GM12878 (cell line): ENCODE measurements around the gene CASP10. TPM values are rescaled to one million over a fixed set of nuclear protein-coding genes. Genes with fewer than 3 reads are reported as not detected.

Experiments used
- ATAC-seq: fragments of 200-7000 bp; cut with Tn5 transposase; 3 replicates; pipeline ENCODE4 v1.9.1; 2020; ENCODE audit warnings: mild to moderate bottlenecking, moderate library complexity
- BruUV-seq: library from RNA; stranded (reverse); fragments of 400-500 nt; replicated peaks from 2 replicates; lab custom pipeline; 2021; lab: Mats Ljungman, UMichigan
- CTCF ChIA-PET: fragments of 300-600 bp; sonication (Branson Sonifier 250); formaldehyde crosslinking; extraction: SDS; loops from one replicate; lab custom pipeline; 2021; ENCODE audit warnings: inconsistent platforms; lab: Yijun Ruan, JAX
- POLR2A ChIA-PET: fragments of 350-600 bp; formaldehyde crosslinking; extraction: SDS; loops from one replicate; lab custom pipeline; 2021; ENCODE audit warnings: inconsistent platforms; lab: Charles Lee
- RAD21 ChIA-PET: fragments of 300-600 bp; sonication (Branson Sonifier 250); formaldehyde crosslinking; loops from one replicate; lab custom pipeline; 2023; ENCODE audit warnings: antibody characterized with exemption; ENCODE audit not compliant: unreplicated experiment; lab: Charles Lee
- SMC1A ChIA-PET: fragments of 300-600 bp; sonication (Branson Sonifier 250); formaldehyde crosslinking; loops from one replicate; lab custom pipeline; 2023; ENCODE audit not compliant: unreplicated experiment, uncharacterized antibody; lab: Charles Lee
- DNase-seq: peaks from one replicate; pipeline ENCODE4 v3.0.0-alpha.2; 2011; ENCODE audit warnings: low read depth, low spot score
- FAIRE-seq: peaks from 3 replicates; lab custom pipeline; 2011; peaks lifted over from hg19 to GRCh38; lab: Jason Lieb, UNC
- H2AFZ ChIP-seq: 2 replicates; pipeline ENCODE4 v1.6.0; 2011; ENCODE audit warnings: low read depth, low read length, control low read depth; ENCODE audit not compliant: control insufficient read depth
- H3K27ac ChIP-seq: 2 replicates; pipeline ENCODE4 v1.5.1; 2011; ENCODE audit warnings: control low read depth; ENCODE audit not compliant: control insufficient read depth, insufficient read depth
- H3K27me3 ChIP-seq, 2 experiments: replicated peaks in 1 of 2; 2 replicates each; pipeline versions ENCODE4 v1.6.0 to v1.6.1; 2011; ENCODE audit warnings: low read length in 1 of 2; ENCODE audit not compliant: control insufficient read depth in 2 of 2, insufficient read depth in 2 of 2
- H3K36me3 ChIP-seq, 2 experiments: 2 replicates each; pipeline ENCODE4 v1.5.1; 2011; ENCODE audit warnings: low read length in 1 of 2; ENCODE audit not compliant: control insufficient read depth in 2 of 2, insufficient read depth in 2 of 2
- H3K4me1 ChIP-seq: 2 replicates; pipeline ENCODE4 v1.6.1; 2011; ENCODE audit warnings: mild to moderate bottlenecking, low read length, moderate library complexity, mixed read lengths; ENCODE audit not compliant: control insufficient read depth, insufficient read depth
- H3K4me2 ChIP-seq: 2 replicates; pipeline ENCODE4 v1.6.0; 2011; ENCODE audit warnings: control low read depth; ENCODE audit not compliant: control insufficient read depth, insufficient read depth
- H3K4me3 ChIP-seq: fragments of 200-600 bp; sonication (generic); 2 replicates; pipeline ENCODE4 v1.5.1; 2016
- H3K79me2 ChIP-seq: 2 replicates; pipeline ENCODE4 v1.6.0; 2011; ENCODE audit warnings: low read length; ENCODE audit not compliant: control insufficient read depth, insufficient read depth
- H3K9ac ChIP-seq: 2 replicates; pipeline ENCODE4 v1.8.0; 2011; ENCODE audit warnings: low read length, control low read depth, mixed read lengths; ENCODE audit not compliant: control insufficient read depth, insufficient read depth
- H3K9me3 ChIP-seq: replicated peaks from 3 replicates; pipeline ENCODE4 v1.5.1; 2011; ENCODE audit warnings: mild to moderate bottlenecking, low read length; ENCODE audit not compliant: control insufficient read depth, insufficient read depth
- H4K20me1 ChIP-seq: 2 replicates; pipeline ENCODE4 v1.6.0; 2011; ENCODE audit not compliant: control insufficient read depth, insufficient read depth
- CHD2 ChIP-seq: IDR thresholded peaks from 2 replicates; pipeline ENCODE4 v1.6.1; 2011; ENCODE audit warnings: low read depth, low read length, improper control_type of control experiment, borderline replicate concordance
- CREB1 ChIP-seq: IDR thresholded peaks from 2 replicates; pipeline ENCODE4 v1.6.1; 2012; ENCODE audit warnings: low read depth, mild to moderate bottlenecking, inconsistent platforms
- EP300 ChIP-seq, 2 experiments: fragments of 150-350 bp in 1 of 2; IDR thresholded peaks; 2 replicates each; pipeline ENCODE4 v1.6.1; 2011 to 2012; ENCODE audit warnings: low read depth in 2 of 2, low read length in 2 of 2, borderline replicate concordance in 1 of 2, improper control_type of control experiment in 1 of 2, inconsistent platforms in 1 of 2; ENCODE audit not compliant: control insufficient read depth in 1 of 2
- FOS ChIP-seq: IDR thresholded peaks from 3 replicates; pipeline ENCODE4 v1.6.1; 2011; ENCODE audit warnings: borderline replicate concordance; ENCODE audit not compliant: insufficient read length; ENCODE audit errors: extremely low read depth
- FOXK2 ChIP-seq: fragments of 450-650 bp; IDR thresholded peaks from 2 replicates; pipeline ENCODE4 v1.6.1; 2017; ENCODE audit warnings: mild to moderate bottlenecking, moderate library complexity
- FOXM1 ChIP-seq: IDR thresholded peaks from 2 replicates; pipeline ENCODE4 v1.6.1; 2012; ENCODE audit warnings: low read depth, mild to moderate bottlenecking, inconsistent platforms, low read length, moderate library complexity
- MEF2A ChIP-seq: IDR thresholded peaks from 2 replicates; pipeline ENCODE4 v1.6.1; 2011; ENCODE audit warnings: low read depth, mild to moderate bottlenecking, low read length, moderate library complexity; ENCODE audit not compliant: insufficient read depth
- NBN ChIP-seq: fragments of 450-650 bp; IDR thresholded peaks from 2 replicates; pipeline ENCODE4 v1.6.1; 2016
- POLR2AphosphoS2 ChIP-seq: IDR thresholded peaks from 2 replicates; pipeline ENCODE4 v1.6.1; 2011; ENCODE audit warnings: low read depth, mild to moderate bottlenecking, low read length, improper control_type of control experiment, moderate library complexity
- RAD51 ChIP-seq: fragments of 450-650 bp; IDR thresholded peaks from 2 replicates; pipeline ENCODE4 v1.6.1; 2016; ENCODE audit warnings: moderate library complexity, mild to moderate bottlenecking, inconsistent platforms
- SIN3A ChIP-seq: IDR thresholded peaks from 2 replicates; pipeline ENCODE4 v1.6.1; 2012; ENCODE audit warnings: low read depth, low read length, improper control_type of control experiment
- SP1 ChIP-seq: IDR thresholded peaks from one replicate; pipeline ENCODE4 v1.6.1; 2011; ENCODE audit warnings: low read depth, low read length
- TARDBP ChIP-seq: IDR thresholded peaks from 2 replicates; pipeline ENCODE4 v1.6.1; 2016; ENCODE audit warnings: borderline replicate concordance
- TCF12 ChIP-seq: IDR thresholded peaks from 2 replicates; pipeline ENCODE4 v1.6.1; 2011; ENCODE audit warnings: low read depth, mild to moderate bottlenecking, low read length
- ZNF217 ChIP-seq: fragments of 450-650 bp; IDR thresholded peaks from 2 replicates; pipeline ENCODE4 v1.6.1; 2017; ENCODE audit warnings: antibody characterized with exemption, mild to moderate bottlenecking
- ZNF384 ChIP-seq: IDR thresholded peaks from 2 replicates; pipeline ENCODE4 v1.6.1; 2012; ENCODE audit warnings: low read depth, mild to moderate bottlenecking, low read length, improper control_type of control experiment, borderline replicate concordance
- ZNF622 ChIP-seq: fragments of 450-650 bp; IDR thresholded peaks from 2 replicates; pipeline ENCODE4 v1.6.1; 2017; ENCODE audit warnings: mild to moderate bottlenecking, inconsistent platforms
- WGBS: methylation state at CpG from one replicate; pipeline ENCODE4 v1.1.6; 2016; ENCODE audit warnings: low lambda C conversion rate; ENCODE audit not compliant: insufficient replicate concordance, insufficient coverage; ENCODE audit errors: missing lambda C conversion rate; 5-methylcytosine and 5-hydroxymethylcytosine counted together
- in situ Hi-C: fragments of 300-500 bp; cut with MboI; formaldehyde crosslinking; loops from 9 replicates; pipeline ENCODE4 v1.14.3; 2018; ENCODE audit warnings: mixed read lengths
- intact Hi-C: fragments of 100-400 bp; cut with micrococcal nuclease; formaldehyde crosslinking; loops from one replicate; pipeline ENCODE4 v1.14.2; 2022; ENCODE audit not compliant: unreplicated experiment
- polyA plus RNA-seq, 11 experiments: library from polyadenylated mRNA; depleted of rRNA in 4 of 11; unstranded in 6 of 11; stranded (reverse) in 5 of 11; fragments of >200 nt; fragmentation: Nextera tagmentation in 4 of 11; fragmentation: Illumina TruSeq in 1 of 11; extraction: Ambion mirVana in 4 of 11; extraction: Trizol in 1 of 11; gene quantifications; 1 replicate in 1 of 11; 2 replicates in 10 of 11; pipeline versions ENCODE4 v1.2.1 to v1.2.3, GENCODE V29; 2011 to 2016; ENCODE audit warnings: inconsistent platforms in 2 of 11, missing spikeins in 2 of 11, low read depth in 1 of 11
- total RNA-seq, 4 experiments: library from RNA; depleted of rRNA in 3 of 4; stranded (reverse); fragments of >200 nt in 3 of 4; fragmentation: Illumina TruSeq in 1 of 4; extraction: Trizol in 1 of 4; gene quantifications; 2 replicates each; pipeline versions ENCODE4 v1.2.1 to v1.2.3, GENCODE V29; 2013 to 2021
- TF ChIP-seq, protein P1 (sequence below): fragments of 450-650 bp; IDR thresholded peaks from 2 replicates; pipeline ENCODE4 v1.6.1; 2017; ENCODE audit warnings: borderline replicate concordance
- TF ChIP-seq, protein P2 (sequence below): IDR thresholded peaks from 2 replicates; pipeline ENCODE4 v1.6.1; 2011; ENCODE audit warnings: mild to moderate bottlenecking, low read depth, low read length, moderate library complexity; ENCODE audit not compliant: insufficient replicate concordance

Gene CASP10
- total and polyA plus RNA-seq, 10 of the 15 experiments (the other 5 are each of a cell fraction or from before 2014, with no cell fraction given): 7.2 to 14.1 (median 10.8) TPM

DNA sequence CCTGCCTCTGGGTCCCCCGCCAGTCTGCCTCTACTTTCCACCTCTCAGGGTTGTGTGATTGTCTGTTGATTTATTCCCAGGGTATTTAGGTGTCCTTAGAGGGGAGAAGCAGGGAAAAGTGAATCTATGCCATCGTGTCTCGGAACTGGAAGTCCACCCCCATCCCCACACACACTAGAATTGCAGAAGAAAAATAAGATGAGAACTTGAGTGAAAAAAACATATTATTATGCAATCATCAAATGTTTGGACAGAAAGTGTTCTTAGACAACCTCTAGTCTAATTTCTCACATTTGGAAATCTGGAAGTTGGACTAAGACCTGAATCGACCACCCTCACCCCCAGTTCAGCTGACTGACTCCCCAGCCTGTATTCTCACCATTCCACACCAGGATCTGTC is 63.3 kb downstream of the CASP10 start:
- in situ Hi-C loops: no loop called here

DNA sequence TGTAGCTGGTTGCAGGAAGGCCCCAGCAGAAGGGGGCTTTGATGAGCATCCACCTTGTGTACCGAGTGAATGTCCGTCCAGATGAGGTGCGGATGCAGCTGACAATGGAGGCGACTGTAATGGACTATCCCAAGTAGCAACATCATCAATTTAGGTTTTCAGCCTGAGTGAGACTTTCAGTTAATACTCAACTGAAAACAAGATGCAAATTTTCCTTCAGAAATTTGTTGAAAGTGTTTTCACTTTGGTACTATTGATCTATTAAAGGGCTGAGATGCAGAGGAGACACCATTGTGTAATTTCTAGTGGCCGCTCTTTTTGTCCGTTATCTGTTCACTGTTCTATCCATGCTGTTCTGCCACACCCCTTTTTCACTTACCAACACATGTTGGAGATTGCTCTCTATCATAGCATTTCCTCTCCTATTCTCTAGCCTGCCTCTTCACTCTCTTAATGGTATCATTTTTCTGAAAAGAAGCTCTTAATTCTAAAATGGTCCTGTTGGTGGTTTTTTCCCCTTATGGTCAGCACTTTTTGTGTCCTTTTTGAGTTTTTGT is 65.4 kb downstream of the CASP10 start:
- ATAC-seq (peak; percentile 55), DNase-seq (no peak), FAIRE-seq (peak; percentile 18)
- Histone ChIP-seq H2AFZ (no peak overlapping the region), H4K20me1 (no peaks in the 10 kb centered on the region), H3K36me3 (no peaks in the 10 kb centered on the region; a peak in 1 of 4 replicates), H3K27me3 (no peaks in the 10 kb centered on the region), H3K79me2 (no peaks in the 10 kb centered on the region), H3K4me3 (no peak overlapping the region), H3K9me3 (no peaks in the 10 kb centered on the region), H3K4me1 (peaks cover 22% of the 10 kb centered on the region), H3K4me2 (no peak overlapping the region; the same call in 1 of the 2 replicates), H3K27ac (no peak overlapping the region), H3K9ac (no peak overlapping the region)
- ChIA-PET CTCF (interaction anchor here (0.5 to 0.9 kb wide), 2 partner anchors 12 to 437 kb away, joined by 3 read pairs; no protein-coding TSS in a partner anchor), SMC1A (interaction anchor here (1.3 to 7.3 kb wide), 3 partner anchors 9 to 15 kb away, joined by 4 to 68 read pairs (median 6); partner anchors contain the start of gene CASP8), RAD21 (interaction anchor here (0.9 to 1.5 kb wide), 4 partner anchors 11 to 31 kb away, joined by 3 to 4 read pairs (median 3); partner anchors contain the start of gene CASP8), POLR2A (no interaction called here)
- 28% methylated on average over 6 of the region's 6 CpGs for WGBS
- intact Hi-C loops: no loop called here
- in situ Hi-C loops: no loop called here
- BruUV-seq: no TSS peak
- TF ChIP-seq, protein P1, sequence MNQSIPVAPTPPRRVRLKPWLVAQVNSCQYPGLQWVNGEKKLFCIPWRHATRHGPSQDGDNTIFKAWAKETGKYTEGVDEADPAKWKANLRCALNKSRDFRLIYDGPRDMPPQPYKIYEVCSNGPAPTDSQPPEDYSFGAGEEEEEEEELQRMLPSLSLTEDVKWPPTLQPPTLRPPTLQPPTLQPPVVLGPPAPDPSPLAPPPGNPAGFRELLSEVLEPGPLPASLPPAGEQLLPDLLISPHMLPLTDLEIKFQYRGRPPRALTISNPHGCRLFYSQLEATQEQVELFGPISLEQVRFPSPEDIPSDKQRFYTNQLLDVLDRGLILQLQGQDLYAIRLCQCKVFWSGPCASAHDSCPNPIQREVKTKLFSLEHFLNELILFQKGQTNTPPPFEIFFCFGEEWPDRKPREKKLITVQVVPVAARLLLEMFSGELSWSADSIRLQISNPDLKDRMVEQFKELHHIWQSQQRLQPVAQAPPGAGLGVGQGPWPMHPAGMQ: no peak
- TF ChIP-seq CREB1 (no peak), TCF12 (no peak), TARDBP (no peak), FOXM1 (no peak), MEF2A (0 out of 2 replicates have a peak, but pooled peaks have one; percentile 19), ZNF622 (no peak), POLR2AphosphoS2 (no peak), FOS (no peak), SP1 (no peak), CHD2 (no peak), NBN (no peak)
- TF ChIP-seq, protein P2, sequence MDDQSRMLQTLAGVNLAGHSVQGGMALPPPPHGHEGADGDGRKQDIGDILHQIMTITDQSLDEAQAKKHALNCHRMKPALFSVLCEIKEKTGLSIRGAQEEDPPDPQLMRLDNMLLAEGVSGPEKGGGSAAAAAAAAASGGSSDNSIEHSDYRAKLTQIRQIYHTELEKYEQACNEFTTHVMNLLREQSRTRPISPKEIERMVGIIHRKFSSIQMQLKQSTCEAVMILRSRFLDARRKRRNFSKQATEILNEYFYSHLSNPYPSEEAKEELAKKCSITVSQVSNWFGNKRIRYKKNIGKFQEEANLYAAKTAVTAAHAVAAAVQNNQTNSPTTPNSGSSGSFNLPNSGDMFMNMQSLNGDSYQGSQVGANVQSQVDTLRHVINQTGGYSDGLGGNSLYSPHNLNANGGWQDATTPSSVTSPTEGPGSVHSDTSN: no peak

More for the DNA sequence above, 63.3 kb downstream of the CASP10 start:
- 62% methylated on average over 4 of the region's 4 CpGs for WGBS
- no TSS peak for BruUV-seq
- Histone ChIP-seq H3K9me3 (no peaks in the 10 kb centered on the region), H3K27me3 (no peaks in the 10 kb centered on the region), H3K4me1 (peaks cover 7% of the 10 kb centered on the region; the same call in 1 of the 2 replicates), H3K4me2 (no peak overlapping the region), H2AFZ (no peak overlapping the region), H3K9ac (no peak overlapping the region), H3K36me3 (no peaks in the 10 kb centered on the region; a peak in 1 of 4 replicates), H3K4me3 (no peak overlapping the region), H3K27ac (no peak overlapping the region), H4K20me1 (no peaks in the 10 kb centered on the region), H3K79me2 (no peaks in the 10 kb centered on the region)
- RAD21 ChIA-PET: interaction anchor here (0.7 kb wide), 1 partner anchor 118 kb away, joined by 3 read pairs; no protein-coding TSS in a partner anchor
- POLR2A ChIA-PET: interaction anchor here (0.6 kb wide), 1 partner anchor 79 kb away, joined by 3 read pairs; no protein-coding TSS in a partner anchor
- ATAC-seq (no peak), FAIRE-seq (no peak), DNase-seq (no peak)
- TF ChIP-seq SIN3A: no peak
- TF ChIP-seq EP300 (IDR thresholded peaks at IDR 0.05; ENCODE audit: borderline replicate concordance in 1 of 2, control insufficient read depth in 1 of 2, low read depth in 2 of 2, low read length in 2 of 2): no peak
- TF ChIP-seq ZNF384: no peak
- TF ChIP-seq FOXK2: no peak
- TF ChIP-seq ZNF217: no peak
- TF ChIP-seq RAD51: no peak
- CTCF ChIA-PET: interaction anchor here (0.7 to 1.2 kb wide), 2 partner anchors 10 to 117 kb away, joined by 3 read pairs; no protein-coding TSS in a partner anchor
- SMC1A ChIA-PET: interaction anchor here (1.2 to 1.8 kb wide), 2 partner anchors 9 to 14 kb away, joined by 5 read pairs; partner anchors contain the start of gene CASP8
- intact Hi-C loops: no loop called here
